HG02870 (cell line): ENCODE measurements around the gene OR2J1.
"Not testable (repeated sequence)": the region's sequence is repeated elsewhere in the genome, so short reads cannot be mapped to it uniquely, and the experiment has no call there.

Experiments
- ATAC-seq: cut with Tn5 transposase; IDR thresholded peaks from one replicate; pipeline ENCODE4 v1.9.1; 2021; ENCODE audit warnings: mild to moderate bottlenecking, moderate library complexity; ENCODE audit not compliant: unreplicated experiment

The OR2J1 gene

DNA sequence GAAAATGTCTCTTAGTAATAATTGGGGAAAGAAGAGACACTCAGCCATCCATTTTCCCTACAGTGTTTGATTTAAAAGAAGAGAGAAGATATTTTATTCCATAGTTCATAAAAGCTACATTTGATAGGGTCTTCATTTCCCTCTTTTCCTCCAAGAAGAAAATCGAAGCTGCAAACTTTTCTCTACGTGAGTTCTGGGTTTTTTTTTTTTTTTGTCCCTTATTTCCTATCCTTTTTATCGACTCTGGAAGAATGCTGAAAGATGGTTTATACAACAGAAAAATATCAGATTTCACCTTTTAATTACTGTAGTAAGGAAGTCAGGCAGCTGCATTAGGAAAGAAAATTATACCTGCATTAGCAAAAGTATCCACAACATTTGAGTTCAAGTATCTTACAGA is at the start of gene OR2J1:
Gene OR2J1, plus strand, starts transcription at position 301 of the 400 bp plus-strand sequence. CDS start 1,453 bp downstream, outside the sequence.
- ATAC-seq, result no peak

GRCh38 chr6:29051680-29052079 is 47.6 kb upstream of the OR2J1 start:
- no peak for ATAC-seq

DNA sequence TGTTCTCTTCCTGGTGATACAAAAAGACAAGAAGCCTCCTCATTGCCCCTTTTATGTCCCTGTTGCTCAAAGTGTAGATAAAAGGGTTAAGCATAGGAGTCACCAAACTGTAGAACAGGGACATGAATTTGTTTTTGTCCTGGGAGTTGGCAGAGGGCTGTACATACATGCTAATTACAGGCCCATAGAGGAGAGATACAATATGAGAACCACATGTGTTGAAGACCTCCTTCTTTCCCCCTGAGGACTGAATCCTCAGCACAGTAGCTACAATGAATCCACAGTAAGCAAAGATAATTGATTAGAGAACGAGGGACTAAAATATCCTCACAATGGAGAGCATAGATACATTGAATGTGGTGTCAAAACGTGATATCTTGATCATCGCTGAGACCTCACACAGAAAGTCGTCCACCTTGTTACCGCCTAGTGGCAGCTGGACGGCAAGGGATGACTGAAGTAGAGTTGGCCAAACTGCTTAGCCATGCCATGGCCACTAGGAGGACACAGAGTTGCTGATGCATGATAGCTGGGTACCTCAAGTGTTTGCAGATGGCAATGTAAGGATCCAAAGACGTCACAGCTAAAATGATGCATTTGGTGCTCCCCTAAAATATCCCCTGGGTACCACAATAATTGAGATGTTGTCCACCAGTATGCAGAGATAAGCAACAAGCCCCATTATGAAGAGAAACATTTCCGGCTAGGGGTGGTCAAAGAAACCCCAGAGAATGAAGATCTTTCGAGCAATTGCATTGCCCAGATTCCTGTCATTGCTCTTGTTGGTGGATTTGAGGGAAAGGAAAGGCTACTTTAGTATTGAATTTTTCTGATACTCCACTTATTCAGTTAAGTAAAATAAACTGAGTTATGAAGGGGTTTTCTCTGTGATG is 27.2 kb upstream of the OR2J1 start:
- ATAC-seq, result peak; percentile 58

DNA sequence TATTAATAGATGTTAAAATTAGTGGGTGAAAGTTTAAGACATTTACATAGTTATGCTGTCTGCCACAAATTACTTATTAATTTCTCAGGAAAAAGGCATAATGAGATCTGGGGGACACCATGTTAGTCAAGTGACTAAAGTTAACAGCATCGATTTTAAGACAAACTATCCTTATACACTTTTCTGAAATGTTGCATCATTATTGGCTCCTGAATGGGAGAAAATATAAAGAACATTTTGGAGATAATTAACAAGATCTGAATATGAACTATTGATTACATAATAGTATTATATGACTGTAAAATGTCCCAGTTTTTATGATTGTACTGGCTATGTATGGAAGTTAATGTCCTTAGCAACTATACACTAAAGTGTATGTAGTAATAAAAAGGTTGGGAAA is 20.1 kb upstream of the OR2J1 start:
- ATAC-seq, result no peak

GRCh38 chr6:29081312-29081711 is 18.0 kb upstream of the OR2J1 start:
- no peak for ATAC-seq

- no peak for ATAC-seq
Observed at GRCh38 chr6:29082457-29082856, 16.8 kb upstream of the OR2J1 start.

DNA sequence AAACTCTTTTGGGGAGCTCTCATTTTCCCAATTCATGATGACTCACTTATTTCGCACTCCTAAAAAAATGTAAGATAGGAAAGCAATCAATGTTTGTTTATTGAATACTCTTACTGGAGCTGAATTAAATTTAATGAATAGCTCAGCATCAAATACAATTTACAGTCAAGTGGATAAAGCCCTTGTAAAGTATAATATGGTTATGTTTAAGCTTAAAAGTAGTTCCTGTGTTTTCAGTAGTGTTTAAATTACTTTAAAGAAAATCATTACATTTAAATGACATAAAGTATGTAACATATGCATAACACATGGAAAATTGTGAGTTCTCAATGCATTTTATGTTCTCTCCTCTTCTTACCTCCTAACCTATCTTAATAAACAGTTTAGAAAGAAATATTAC is 12.1 kb upstream of the OR2J1 start, which contains the start of gene OR2B3:
Gene OR2B3, minus strand, starts transcription at position 101 of the 400 bp plus-strand sequence. Its CDS starts 65 bp downstream, at position 36.
- ATAC-seq, result no peak

DNA sequence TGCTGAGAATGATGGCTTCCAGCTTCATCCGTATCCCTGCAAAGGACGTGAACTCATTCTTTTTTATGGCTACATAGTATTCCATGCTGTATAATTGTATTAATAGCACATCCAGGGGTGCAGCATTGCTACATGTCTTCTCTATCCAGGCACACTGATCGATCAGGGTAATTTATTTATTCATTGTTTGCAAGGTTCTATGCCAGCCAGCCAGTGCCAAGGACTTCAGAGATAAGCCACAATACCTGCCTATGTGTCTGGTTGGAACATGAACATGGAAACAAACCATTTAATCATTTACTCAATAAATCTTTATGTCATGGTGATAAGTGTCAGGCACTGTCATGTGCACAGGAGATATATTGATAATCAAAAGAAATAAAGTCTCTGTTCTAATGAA is 6.3 kb upstream of the OR2J1 start:
- no peak for ATAC-seq

DNA sequence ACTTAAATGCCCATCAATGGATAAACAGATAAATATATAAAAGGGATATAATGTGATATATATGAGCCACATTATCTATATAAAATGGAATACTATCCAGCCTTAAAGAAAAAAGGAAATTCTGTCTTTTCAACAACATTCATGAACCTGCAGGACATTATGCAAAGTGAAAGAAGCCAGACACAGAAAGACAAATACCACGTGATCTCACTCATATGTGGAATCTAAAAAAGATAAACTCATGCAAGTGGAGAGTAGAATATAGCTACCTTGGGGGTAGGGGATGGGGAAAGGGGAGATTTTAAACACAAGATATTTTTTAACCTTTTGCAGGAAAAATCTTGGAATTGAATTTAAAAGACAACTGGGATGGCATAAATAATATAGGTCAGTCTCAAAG is 1.5 kb upstream of the OR2J1 start:
- ATAC-seq, result no peak

- no peak for ATAC-seq
Observed at GRCh38 chr6:29107758-29108157, 8.5 kb downstream of the OR2J1 start, which contains the start of gene OR2J3. Gene OR2J3, plus strand, starts transcription at chr6:29108058. Its CDS starts 3,833 bp downstream, at chr6:29111891.

GRCh38 chr6:29112135-29112534 is 12.8 kb downstream of the OR2J1 start:
- ATAC-seq, result no peak

GRCh38 chr6:29114964-29115363 is 15.7 kb downstream of the OR2J1 start:
- not testable (repeated sequence) for ATAC-seq

- no peak for ATAC-seq
Observed at GRCh38 chr6:29129326-29130012, 30.2 kb downstream of the OR2J1 start.

- ATAC-seq, result no peak
Observed at GRCh38 chr6:29130644-29131043, 31.4 kb downstream of the OR2J1 start.

GRCh38 chr6:29131691-29132090 is 32.4 kb downstream of the OR2J1 start:
- no peak for ATAC-seq

- ATAC-seq, result no peak
Observed at GRCh38 chr6:29137724-29138123, 38.4 kb downstream of the OR2J1 start.

GRCh38 chr6:29141606-29142005 is 42.3 kb downstream of the OR2J1 start:
- no peak for ATAC-seq

- ATAC-seq, result no peak
Observed at GRCh38 chr6:29142309-29142708, 43.0 kb downstream of the OR2J1 start.

- ATAC-seq, result no peak
Observed at GRCh38 chr6:29146179-29146578, 46.9 kb downstream of the OR2J1 start.

GRCh38 chr6:29147074-29147473 is 47.8 kb downstream of the OR2J1 start:
- no peak for ATAC-seq

GRCh38 chr6:29149444-29149843 is 50.2 kb downstream of the OR2J1 start:
- not testable (repeated sequence) for ATAC-seq
